ENCODE data around the gene CD38. TPM values are rescaled to one million over a fixed set of nuclear protein-coding genes. Genes with fewer than 3 reads are reported as not detected.

Gene CD38
- total RNA-seq, 4 donors from 2014 or later: 0.26 to 4.6 (median 1.6) TPM

DNA sequence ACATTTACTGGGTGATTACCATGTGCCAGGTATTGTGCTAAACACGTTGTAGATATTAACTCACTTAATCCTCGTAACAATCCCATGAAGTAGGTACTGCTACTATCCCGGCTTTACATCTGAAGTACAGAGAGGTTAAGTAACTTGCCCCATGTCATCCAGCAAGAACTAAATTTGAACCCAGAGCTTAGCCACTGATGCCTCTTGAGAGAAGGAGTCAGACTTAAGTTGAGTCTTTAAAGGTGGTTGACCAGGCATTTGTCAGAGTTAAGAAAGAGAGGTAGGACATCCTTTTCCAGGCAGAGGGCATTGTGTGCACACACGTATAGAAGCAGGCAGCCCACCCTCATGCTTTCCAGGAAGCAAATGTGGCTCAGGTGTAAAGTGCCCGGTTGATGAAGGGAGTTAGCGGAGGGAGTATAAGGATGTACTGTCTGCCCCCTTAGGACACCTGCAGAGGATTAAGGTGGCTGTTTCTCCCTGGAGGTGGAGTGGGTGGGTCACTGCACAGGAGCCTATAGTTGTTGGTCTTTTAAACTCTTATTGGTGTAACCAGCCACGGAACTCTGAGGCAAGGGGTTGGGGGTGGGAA lies 335 bp upstream of the CD38 start:
- Histone ChIP-seq H3K36me3 (no peaks in the 10 kb centered on the region), H3K4me3 (no peak overlapping the region), H3K27me3 (no peaks in the 10 kb centered on the region), H3K4me1 (no peaks in the 10 kb centered on the region), H3K9me3 (no peaks in the 10 kb centered on the region), H3K27ac (no peak overlapping the region)
- DNase-seq: no peak
- no peak for TF ChIP-seq POLR2A (IDR thresholded peaks at IDR 0.05)
- TF ChIP-seq CTCF (IDR thresholded peaks at IDR 0.05): no peak
- intact Hi-C loops (cut with DNase I; ENCODE audit: low total_unique reads): no loop called here

GRCh38 chr4:15779306-15779705 lies 1.2 kb downstream of the CD38 start:
- no peak overlapping the region for H3K27ac ChIP-seq
- H3K4me1 ChIP-seq: no peaks in the 10 kb centered on the region
- peak in 3 of 4 experiments; percentile 21 to 40 (median 30) for TF ChIP-seq CTCF (IDR thresholded peaks at IDR 0.05)
- TF ChIP-seq POLR2A (IDR thresholded peaks at IDR 0.05): no peak
- no peaks in the 10 kb centered on the region for H3K9me3 ChIP-seq
- no peaks in the 10 kb centered on the region for H3K27me3 ChIP-seq
- peak overlapping the region; percentile 36 to 43 for H3K4me3 ChIP-seq
- intact Hi-C loops (cut with DNase I; ENCODE audit: low total_unique reads): no loop called here
- no peaks in the 10 kb centered on the region for H3K36me3 ChIP-seq
- DNase-seq: peak; percentile 31 to 41

- Histone ChIP-seq H3K27ac (no peak overlapping the region), H3K27me3 (no peaks in the 10 kb centered on the region), H3K9me3 (no peaks in the 10 kb centered on the region), H3K4me3 (no peak overlapping the region), H3K4me1 (no peaks in the 10 kb centered on the region), H3K36me3 (no peaks in the 10 kb centered on the region)
- no peak for DNase-seq
- TF ChIP-seq POLR2A (IDR thresholded peaks at IDR 0.05) (no peak), CTCF (IDR thresholded peaks at IDR 0.05) (no peak)
- intact Hi-C loops (cut with DNase I; ENCODE audit: low total_unique reads): no loop called here
Observed at GRCh38 chr4:15779809-15780208, 1.7 kb downstream of the CD38 start.

DNA sequence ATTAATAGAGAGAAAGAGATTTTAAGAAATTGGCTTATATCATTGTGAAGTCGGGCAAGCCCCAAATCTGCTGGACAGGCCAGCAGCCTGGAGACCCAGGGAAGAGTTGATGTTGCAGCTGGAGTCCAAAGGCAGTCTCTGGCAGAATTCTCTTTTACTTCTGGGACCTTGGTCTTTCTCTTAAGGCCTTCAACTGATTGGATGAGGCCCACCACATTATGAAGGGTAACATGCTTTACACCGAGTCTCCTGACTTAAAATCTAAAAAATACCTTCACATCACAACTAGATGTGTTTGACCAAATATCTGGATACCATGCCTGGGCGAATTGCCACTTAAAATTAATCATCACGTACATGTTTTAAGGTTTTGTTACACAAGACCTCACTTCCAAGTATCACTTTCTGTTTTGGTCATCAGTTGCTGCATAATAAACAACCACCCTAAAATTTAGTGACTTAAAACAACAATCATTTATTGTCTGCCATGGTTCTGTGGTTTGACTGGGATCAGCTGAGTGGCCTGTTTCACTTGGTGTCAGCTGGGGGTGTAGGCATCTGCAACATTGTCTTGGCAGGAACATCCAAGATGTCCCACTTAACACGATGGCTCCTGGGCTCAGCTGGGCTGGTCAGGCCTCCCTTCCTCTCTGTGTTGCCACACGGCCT lies 3.4 kb downstream of the CD38 start:
- H3K9me3 ChIP-seq: no peaks in the 10 kb centered on the region
- intact Hi-C loops (cut with DNase I; ENCODE audit: low total_unique reads): no loop called here
- no peak overlapping the region for H3K4me3 ChIP-seq
- DNase-seq: no peak
- H3K27ac ChIP-seq: no peak overlapping the region
- H3K27me3 ChIP-seq: no peaks in the 10 kb centered on the region
- no peaks in the 10 kb centered on the region for H3K36me3 ChIP-seq
- no peaks in the 10 kb centered on the region for H3K4me1 ChIP-seq
- TF ChIP-seq CTCF (IDR thresholded peaks at IDR 0.05) (no peak), POLR2A (IDR thresholded peaks at IDR 0.05) (no peak)

DNA sequence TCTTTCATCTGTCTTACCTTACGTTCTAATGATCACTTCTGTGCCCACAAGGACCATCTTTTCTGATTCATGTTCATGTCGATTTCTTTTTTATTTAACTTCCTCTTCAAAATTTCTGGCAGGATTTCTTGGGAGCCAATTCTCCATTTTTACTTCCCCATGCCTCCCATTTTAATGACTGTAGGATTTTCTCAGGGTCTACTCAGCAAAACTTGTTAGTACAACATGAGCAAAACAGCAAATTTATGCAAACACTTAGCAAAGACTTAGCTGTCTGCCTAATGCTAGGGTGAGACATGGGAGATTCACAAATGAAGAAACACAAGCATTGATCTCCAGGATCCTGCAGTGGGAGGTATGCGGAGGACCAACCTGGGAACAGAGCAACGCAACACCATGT lies 5.5 kb downstream of the CD38 start:
- no peaks in the 10 kb centered on the region for H3K9me3 ChIP-seq
- no peaks in the 10 kb centered on the region for H3K36me3 ChIP-seq
- H3K27me3 ChIP-seq: no peaks in the 10 kb centered on the region
- H3K27ac ChIP-seq: no peak overlapping the region
- no peak overlapping the region for H3K4me3 ChIP-seq
- H3K4me1 ChIP-seq: no peaks in the 10 kb centered on the region
- no peak for DNase-seq
- TF ChIP-seq CTCF (IDR thresholded peaks at IDR 0.05): no peak
- no peak for TF ChIP-seq POLR2A (IDR thresholded peaks at IDR 0.05)
- intact Hi-C loops (cut with DNase I; ENCODE audit: low total_unique reads): no loop called here
